Measurements from ENCODE around the gene ADGRV1.
A peak's percentile ranks its signal among the peaks of the same experiment; 100 is the strongest.

ADGRV1 gene

DNA sequence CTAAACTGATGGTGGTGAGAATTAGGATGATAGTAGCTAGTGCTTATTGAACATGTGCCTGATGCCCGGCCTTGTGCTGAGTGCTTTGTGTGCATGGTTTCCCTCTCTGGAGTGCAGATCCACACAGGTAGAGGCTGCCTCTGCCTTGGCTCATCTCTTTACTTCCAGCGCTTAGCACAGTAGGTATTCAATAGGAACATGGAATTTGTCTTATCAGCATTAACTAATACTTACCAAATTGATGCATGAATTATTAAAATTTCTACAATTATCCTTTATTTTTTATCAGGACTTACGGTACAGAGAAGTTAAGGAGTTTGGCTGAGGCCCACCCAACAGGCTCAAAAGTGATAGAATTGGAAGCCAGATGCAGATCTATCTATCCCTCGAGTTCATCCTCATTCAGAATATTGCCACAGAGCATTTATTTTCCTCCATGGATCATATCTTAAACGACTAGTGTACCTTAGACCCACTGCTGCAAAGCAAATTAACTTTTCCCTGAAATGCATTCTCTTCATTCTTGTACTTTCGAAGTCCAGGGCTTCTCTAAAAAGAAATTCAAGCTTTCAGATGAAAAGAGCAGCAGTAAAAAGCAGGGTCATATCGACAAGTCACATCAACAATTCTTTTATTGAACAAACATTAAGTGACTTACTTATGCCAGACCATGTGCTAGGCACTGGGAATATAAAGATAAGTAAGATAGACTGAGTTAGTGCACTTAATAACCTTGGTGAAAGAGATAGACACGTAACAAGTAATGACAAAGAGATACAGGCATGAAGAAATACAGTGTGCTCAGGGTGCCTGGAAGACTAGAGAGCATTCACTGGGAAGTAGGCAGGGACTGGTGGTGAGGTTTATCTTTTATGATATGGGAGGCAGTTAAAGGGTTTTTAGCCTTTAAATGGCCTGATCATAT lies 534.5 kb downstream of the ADGRV1 start:
- DNase-seq (ENCODE audit: low spot score): no peak
- in situ Hi-C loops (cut with MboI; ENCODE audit: low pct_unique_long_range_greater_than_20kb, low sequenced_read_pairs, unreplicated experiment): no loop called here
- TF ChIP-seq, protein P1, sequence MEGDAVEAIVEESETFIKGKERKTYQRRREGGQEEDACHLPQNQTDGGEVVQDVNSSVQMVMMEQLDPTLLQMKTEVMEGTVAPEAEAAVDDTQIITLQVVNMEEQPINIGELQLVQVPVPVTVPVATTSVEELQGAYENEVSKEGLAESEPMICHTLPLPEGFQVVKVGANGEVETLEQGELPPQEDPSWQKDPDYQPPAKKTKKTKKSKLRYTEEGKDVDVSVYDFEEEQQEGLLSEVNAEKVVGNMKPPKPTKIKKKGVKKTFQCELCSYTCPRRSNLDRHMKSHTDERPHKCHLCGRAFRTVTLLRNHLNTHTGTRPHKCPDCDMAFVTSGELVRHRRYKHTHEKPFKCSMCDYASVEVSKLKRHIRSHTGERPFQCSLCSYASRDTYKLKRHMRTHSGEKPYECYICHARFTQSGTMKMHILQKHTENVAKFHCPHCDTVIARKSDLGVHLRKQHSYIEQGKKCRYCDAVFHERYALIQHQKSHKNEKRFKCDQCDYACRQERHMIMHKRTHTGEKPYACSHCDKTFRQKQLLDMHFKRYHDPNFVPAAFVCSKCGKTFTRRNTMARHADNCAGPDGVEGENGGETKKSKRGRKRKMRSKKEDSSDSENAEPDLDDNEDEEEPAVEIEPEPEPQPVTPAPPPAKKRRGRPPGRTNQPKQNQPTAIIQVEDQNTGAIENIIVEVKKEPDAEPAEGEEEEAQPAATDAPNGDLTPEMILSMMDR (IDR thresholded peaks at IDR 0.05; ENCODE audit: extremely low read depth, insufficient read depth, missing control alignments): no peak

DNA sequence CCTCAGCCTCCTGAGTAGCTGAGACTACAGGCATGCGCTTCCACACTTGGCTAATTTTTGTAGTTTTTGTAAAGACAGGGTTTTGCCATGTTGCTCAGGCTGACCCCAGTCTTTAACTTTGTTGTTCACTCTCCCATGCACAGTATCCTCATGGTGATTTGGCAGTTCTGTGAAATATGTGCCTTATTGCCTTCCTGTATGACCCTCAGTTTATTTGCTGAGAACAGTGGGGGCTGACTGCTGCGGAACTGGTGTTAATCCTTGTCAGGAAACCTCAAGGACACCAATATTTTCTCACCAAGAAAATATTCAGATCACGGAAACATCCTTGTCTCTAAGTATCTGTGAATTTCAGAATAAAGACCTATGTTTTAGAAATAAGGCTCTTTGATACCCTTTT lies 536.7 kb downstream of the ADGRV1 start:
- no peak for DNase-seq (ENCODE audit: low spot score)
- in situ Hi-C loops (cut with MboI; ENCODE audit: low pct_unique_long_range_greater_than_20kb, low sequenced_read_pairs, unreplicated experiment): no loop called here
- TF ChIP-seq, protein P1 (IDR thresholded peaks at IDR 0.05; ENCODE audit: extremely low read depth, insufficient read depth, missing control alignments): no peak

DNA sequence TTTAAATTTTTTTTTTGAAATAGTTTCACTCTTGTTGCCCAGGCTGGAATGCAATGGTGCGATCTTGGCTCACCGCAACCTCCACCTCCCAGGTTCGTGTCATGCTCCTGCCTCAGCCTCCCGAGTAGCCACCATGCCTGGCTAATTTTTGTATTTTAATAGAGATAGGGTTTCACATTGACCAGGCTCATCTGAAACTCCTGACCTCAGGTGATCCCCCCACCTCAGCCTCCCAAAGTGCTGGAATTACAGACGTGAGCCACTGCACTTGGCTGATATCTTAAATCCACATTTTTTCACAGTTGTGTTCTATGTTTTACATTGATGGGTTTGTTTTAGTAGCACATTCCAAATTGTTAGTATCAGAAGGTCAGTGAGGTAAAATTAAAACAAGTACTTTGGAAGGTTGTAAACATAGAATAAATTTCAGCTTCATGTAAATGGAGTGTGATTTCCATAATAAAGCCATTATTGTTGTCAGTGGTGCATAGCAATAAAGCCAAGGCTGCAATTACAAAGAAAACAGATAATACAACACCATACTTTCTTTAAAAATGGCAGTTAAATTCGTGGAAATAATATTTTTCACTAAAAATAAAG lies 537.3 kb downstream of the ADGRV1 start:
- no peak for DNase-seq (ENCODE audit: low spot score)
- TF ChIP-seq, protein P1 (IDR thresholded peaks at IDR 0.05; ENCODE audit: extremely low read depth, insufficient read depth, missing control alignments): no peak
- in situ Hi-C loops (cut with MboI; ENCODE audit: low pct_unique_long_range_greater_than_20kb, low sequenced_read_pairs, unreplicated experiment): no loop called here

DNA sequence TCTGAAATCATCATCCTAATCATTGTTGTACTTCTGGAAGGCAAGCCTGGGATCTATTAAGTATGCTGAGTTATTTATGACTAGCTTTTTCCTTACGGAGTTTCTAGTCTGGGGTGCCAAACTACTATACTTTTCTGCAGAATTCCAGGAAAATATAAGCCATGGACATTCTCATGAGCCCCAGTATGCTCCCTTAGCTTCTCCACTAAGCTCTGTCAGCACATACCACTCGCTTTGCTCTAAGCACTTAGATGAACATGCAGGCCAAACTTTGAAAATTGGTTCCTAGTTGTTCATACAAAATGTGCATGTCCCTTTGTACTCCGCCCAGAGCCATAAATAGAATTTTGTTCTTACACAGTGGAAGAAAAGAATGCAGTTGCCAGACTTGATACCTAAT lies 539.9 kb downstream of the ADGRV1 start:
- TF ChIP-seq, protein P1 (IDR thresholded peaks at IDR 0.05; ENCODE audit: extremely low read depth, insufficient read depth, missing control alignments): no peak
- DNase-seq (ENCODE audit: low spot score): no peak
- in situ Hi-C loops (cut with MboI; ENCODE audit: low pct_unique_long_range_greater_than_20kb, low sequenced_read_pairs, unreplicated experiment): no loop called here

DNA sequence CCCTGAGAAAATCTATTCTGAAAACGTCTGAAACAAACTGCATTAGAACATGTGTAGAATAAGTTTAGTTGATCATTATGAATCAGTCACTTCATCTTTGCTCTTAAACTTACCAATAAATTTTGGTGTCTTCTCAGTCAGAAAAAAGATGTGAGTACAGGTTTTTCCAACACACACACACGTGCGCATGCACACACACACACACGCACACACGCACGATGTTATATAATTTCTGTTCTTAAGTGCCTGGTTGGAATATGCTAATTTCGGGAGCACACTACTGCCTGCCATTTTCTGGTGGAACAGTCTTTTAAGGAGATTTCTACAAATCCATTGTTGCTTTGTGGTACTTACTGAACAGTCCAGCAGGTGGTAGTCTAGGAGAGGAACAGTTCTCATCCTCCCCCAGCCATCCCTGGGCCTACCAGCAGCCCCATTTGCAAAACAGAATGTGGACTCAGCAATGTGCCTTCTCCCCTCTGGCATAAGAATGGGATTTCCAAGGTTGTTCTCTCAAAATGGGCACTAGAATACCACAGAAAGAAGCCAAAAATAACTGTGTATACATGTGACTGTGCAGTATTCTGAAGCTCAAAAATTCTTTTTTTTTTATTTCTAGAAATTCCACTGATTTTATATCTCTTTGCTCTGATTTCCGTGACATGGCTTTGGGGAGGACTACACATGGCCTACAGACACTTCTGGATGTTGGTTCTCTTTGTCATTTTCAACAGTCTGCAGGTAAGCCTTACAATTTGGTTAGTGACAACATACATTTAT lies 543.2 kb downstream of the ADGRV1 start:
- TF ChIP-seq, protein P1 (IDR thresholded peaks at IDR 0.05; ENCODE audit: extremely low read depth, insufficient read depth, missing control alignments): peak; percentile 66
- DNase-seq (ENCODE audit: low spot score): peak; percentile 39
- in situ Hi-C loops (cut with MboI; ENCODE audit: low pct_unique_long_range_greater_than_20kb, low sequenced_read_pairs, unreplicated experiment): loop anchor here (10.0 kb wide), 2 partner anchors 113 to 283 kb away; partner anchors contain the start of gene ARRDC3

DNA sequence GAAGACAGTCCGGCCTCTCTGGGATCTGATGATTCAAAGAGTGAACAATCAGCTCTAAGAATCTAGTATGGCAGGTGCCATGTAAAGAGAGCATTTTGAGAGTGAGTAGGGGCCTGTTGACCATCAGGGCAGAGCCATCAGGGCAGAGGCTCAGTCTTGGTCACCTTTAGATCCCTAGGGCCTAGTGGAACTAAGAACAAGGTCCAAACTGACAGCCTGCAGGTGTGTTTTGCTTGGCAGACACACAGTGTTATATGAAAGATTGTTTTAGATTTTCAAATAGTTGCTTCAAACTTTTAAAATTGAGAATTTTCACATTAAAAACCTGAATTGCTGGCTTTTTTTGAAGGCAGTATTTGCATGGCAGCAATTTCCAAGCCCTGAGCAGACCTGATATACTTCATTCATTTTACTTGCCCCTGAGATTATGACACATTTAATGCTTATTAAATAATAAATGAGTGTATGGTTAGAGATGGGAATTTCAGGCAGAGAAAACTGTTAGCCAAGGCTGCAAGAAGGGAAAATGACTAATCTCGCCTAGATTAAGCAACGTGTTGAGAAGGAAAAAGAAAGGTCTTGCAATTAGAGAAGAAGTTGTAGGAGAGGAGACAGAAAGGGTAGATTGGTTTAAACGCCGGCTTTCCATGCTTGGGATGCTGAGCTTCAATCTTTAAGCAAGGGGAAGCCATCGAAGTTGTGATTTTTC lies 544.9 kb downstream of the ADGRV1 start:
- in situ Hi-C loops (cut with MboI; ENCODE audit: low pct_unique_long_range_greater_than_20kb, low sequenced_read_pairs, unreplicated experiment): loop anchor here (10.0 kb wide), 2 partner anchors 111 to 281 kb away; partner anchors contain the start of gene ARRDC3
- TF ChIP-seq, protein P1 (IDR thresholded peaks at IDR 0.05; ENCODE audit: extremely low read depth, insufficient read depth, missing control alignments): no peak
- no peak for DNase-seq (ENCODE audit: low spot score)
